ENCODE measurements around the gene HLCS.

Gene HLCS

GRCh38 chr21:36915696-36916245, 50.7 kb downstream of the HLCS start:
- H3K27ac ChIP-seq (ENCODE audit: low read depth, low read length), result no peak overlapping the region
- H3K36me3 ChIP-seq (ENCODE audit: control insufficient read depth in 5 of 5, insufficient read depth in 5 of 5, low read length in 5 of 5), result no peaks in the 10 kb centered on the region

GRCh38 chr21:36915014-36915695, 51.3 kb downstream of the HLCS start:
- Histone ChIP-seq H3K4me3 (ENCODE audit: low read depth in 1 of 5, low read length in 5 of 5) (no peak overlapping the region), H3K27me3 (ENCODE audit: control insufficient read depth in 5 of 5, insufficient read depth in 4 of 5, low read length in 5 of 5) (no peaks in the 10 kb centered on the region), H3K9ac (ENCODE audit: low read length in 5 of 5) (no peak overlapping the region), H3K9me3 (ENCODE audit: control insufficient read depth in 5 of 5, low read length in 5 of 5) (no peaks in the 10 kb centered on the region), H3K4me1 (ENCODE audit: control insufficient read depth in 5 of 5, insufficient read depth in 5 of 5, low read length in 5 of 5) (peaks cover 1 to 24% (median 13%) of the 10 kb centered on the region in 5 donors), H3K36me3 (ENCODE audit: control insufficient read depth in 5 of 5, insufficient read depth in 5 of 5, low read length in 5 of 5) (no peaks in the 10 kb centered on the region), H3K27ac (ENCODE audit: low read depth, low read length) (no peak overlapping the region)

More at GRCh38 chr21:36915696-36916245, 50.7 kb downstream of the HLCS start:
- no peaks in the 10 kb centered on the region for H3K9me3 ChIP-seq (ENCODE audit: control insufficient read depth in 5 of 5, low read length in 5 of 5)
- no peak overlapping the region for H3K9ac ChIP-seq (ENCODE audit: low read length in 5 of 5)
- no peak overlapping the region for H3K4me3 ChIP-seq (ENCODE audit: low read depth in 1 of 5, low read length in 5 of 5)
- peaks cover 0 to 19% (median 9%) of the 10 kb centered on the region in 5 donors for H3K4me1 ChIP-seq (ENCODE audit: control insufficient read depth in 5 of 5, insufficient read depth in 5 of 5, low read length in 5 of 5)
- no peaks in the 10 kb centered on the region for H3K27me3 ChIP-seq (ENCODE audit: control insufficient read depth in 5 of 5, insufficient read depth in 4 of 5, low read length in 5 of 5)

- H3K4me1 ChIP-seq (ENCODE audit: control insufficient read depth in 5 of 5, insufficient read depth in 5 of 5, low read length in 5 of 5), result peaks cover 1 to 24% (median 13%) of the 10 kb centered on the region in 5 donors
- no peak overlapping the region for H3K27ac ChIP-seq (ENCODE audit: low read depth, low read length)
- H3K4me3 ChIP-seq (ENCODE audit: low read depth in 1 of 5, low read length in 5 of 5), result no peak overlapping the region
- H3K9ac ChIP-seq (ENCODE audit: low read length in 5 of 5), result no peak overlapping the region
- no peaks in the 10 kb centered on the region for H3K36me3 ChIP-seq (ENCODE audit: control insufficient read depth in 5 of 5, insufficient read depth in 5 of 5, low read length in 5 of 5)
- H3K9me3 ChIP-seq (ENCODE audit: control insufficient read depth in 5 of 5, low read length in 5 of 5), result no peaks in the 10 kb centered on the region
- no peaks in the 10 kb centered on the region for H3K27me3 ChIP-seq (ENCODE audit: control insufficient read depth in 5 of 5, insufficient read depth in 4 of 5, low read length in 5 of 5)
Measured at GRCh38 chr21:36914244-36915013, 52.0 kb downstream of the HLCS start.

DNA sequence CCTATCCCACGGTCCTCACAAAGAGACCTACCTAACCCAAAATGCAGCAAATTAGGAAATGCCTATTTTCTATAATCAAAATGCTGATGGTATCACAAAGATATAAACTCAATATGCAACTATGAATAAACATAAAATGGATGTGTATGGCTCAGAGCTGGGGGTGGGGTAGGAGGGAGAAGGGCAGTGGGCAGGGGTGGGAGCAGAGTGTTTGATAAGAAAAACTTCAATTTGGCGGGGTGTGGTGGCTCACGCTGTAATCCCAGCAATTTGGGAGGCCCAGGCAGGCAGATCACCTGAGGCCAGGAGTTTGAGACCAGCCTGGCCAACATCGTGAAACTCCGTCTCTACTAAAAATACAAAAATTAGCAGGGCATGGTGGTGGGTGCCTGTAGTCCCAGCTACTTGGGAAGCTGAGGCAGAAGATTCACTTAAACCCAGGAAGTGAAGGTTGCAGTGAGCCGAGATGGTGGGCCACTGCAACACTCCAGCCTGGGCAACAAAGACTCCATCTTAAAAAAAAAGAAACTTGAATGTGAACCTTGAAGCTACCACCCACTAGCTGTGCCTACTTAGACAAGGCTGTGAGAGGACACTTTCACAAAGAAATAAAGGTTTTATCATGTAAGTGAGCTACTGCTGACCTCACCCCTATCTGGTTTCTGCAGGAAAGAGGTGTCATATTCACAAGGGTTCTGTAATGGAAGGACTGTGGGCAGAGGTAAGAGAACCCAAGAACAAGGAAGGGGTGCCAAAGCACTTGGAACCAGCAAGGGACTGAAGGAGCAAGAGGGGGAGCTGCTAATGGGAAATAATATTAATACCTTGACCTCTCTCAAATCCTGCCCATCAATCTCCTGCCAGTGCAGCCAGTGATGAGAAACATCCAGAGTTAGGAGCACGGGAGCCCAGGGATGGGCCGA, 53.0 kb downstream of the HLCS start:
- Histone ChIP-seq H3K4me3 (ENCODE audit: low read depth in 1 of 5, low read length in 5 of 5) (no peak overlapping the region), H3K9me3 (ENCODE audit: control insufficient read depth in 5 of 5, low read length in 5 of 5) (no peaks in the 10 kb centered on the region), H3K9ac (ENCODE audit: low read length in 5 of 5) (no peak overlapping the region), H3K36me3 (ENCODE audit: control insufficient read depth in 5 of 5, insufficient read depth in 5 of 5, low read length in 5 of 5) (no peaks in the 10 kb centered on the region), H3K27me3 (ENCODE audit: control insufficient read depth in 5 of 5, insufficient read depth in 4 of 5, low read length in 5 of 5) (no peaks in the 10 kb centered on the region), H3K4me1 (ENCODE audit: control insufficient read depth in 5 of 5, insufficient read depth in 5 of 5, low read length in 5 of 5) (peaks cover 1 to 22% (median 13%) of the 10 kb centered on the region in 5 donors), H3K27ac (ENCODE audit: low read depth, low read length) (no peak overlapping the region)

DNA sequence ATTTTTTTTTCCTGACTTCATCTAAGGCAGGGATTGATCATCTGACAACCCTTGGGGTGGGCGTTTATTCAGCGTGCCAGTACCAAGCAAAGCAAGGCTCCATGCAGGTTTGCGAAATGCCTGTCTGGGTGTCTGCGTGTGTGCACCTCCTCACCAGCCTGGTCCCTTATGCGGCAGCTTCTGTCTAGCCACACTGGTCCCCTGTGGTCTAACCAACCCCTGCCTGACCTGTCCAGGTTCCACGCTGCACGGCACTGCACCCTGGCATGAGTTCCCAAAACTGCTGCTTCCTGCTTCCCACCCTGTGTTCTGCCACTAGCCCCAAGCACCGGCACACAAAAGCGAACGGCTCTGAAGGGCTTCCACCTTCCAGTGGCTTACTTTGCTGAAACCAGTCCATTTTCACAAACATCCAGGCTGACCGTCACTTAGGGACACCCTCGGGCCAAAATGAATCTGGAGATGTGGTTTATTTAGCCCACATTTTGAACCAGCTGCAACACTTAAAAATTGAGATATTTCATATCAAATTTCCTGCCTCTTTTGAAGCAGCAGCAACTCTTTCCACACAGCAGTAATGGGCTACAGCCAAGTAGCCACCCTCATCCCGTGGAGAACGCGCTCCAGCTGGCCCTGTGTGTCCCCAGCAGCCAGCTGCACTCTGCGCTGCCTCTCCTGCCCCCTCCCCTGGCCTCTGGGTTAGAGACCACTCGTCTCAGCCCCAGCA, 55.7 kb downstream of the HLCS start:
- H3K9ac ChIP-seq (ENCODE audit: low read length in 5 of 5), result no peak overlapping the region
- H3K4me1 ChIP-seq (ENCODE audit: control insufficient read depth in 5 of 5, insufficient read depth in 5 of 5, low read length in 5 of 5), result peaks cover 1 to 9% (median 8%) of the 10 kb centered on the region in 5 donors
- no peak overlapping the region for H3K27ac ChIP-seq (ENCODE audit: low read depth, low read length)
- no peaks in the 10 kb centered on the region for H3K27me3 ChIP-seq (ENCODE audit: control insufficient read depth in 5 of 5, insufficient read depth in 4 of 5, low read length in 5 of 5)
- no peaks in the 10 kb centered on the region for H3K36me3 ChIP-seq (ENCODE audit: control insufficient read depth in 5 of 5, insufficient read depth in 5 of 5, low read length in 5 of 5)
- no peaks in the 10 kb centered on the region for H3K9me3 ChIP-seq (ENCODE audit: control insufficient read depth in 5 of 5, low read length in 5 of 5)
- H3K4me3 ChIP-seq (ENCODE audit: low read depth in 1 of 5, low read length in 5 of 5), result no peak overlapping the region

- Histone ChIP-seq H3K4me3 (ENCODE audit: low read depth in 1 of 5, low read length in 5 of 5) (no peak overlapping the region), H3K27ac (ENCODE audit: low read depth, low read length) (no peak overlapping the region), H3K36me3 (ENCODE audit: control insufficient read depth in 5 of 5, insufficient read depth in 5 of 5, low read length in 5 of 5) (no peaks in the 10 kb centered on the region), H3K9me3 (ENCODE audit: control insufficient read depth in 5 of 5, low read length in 5 of 5) (no peaks in the 10 kb centered on the region), H3K27me3 (ENCODE audit: control insufficient read depth in 5 of 5, insufficient read depth in 4 of 5, low read length in 5 of 5) (no peaks in the 10 kb centered on the region), H3K4me1 (ENCODE audit: control insufficient read depth in 5 of 5, insufficient read depth in 5 of 5, low read length in 5 of 5) (peaks cover 1 to 9% (median 8%) of the 10 kb centered on the region in 5 donors), H3K9ac (ENCODE audit: low read length in 5 of 5) (no peak overlapping the region)
Measured at GRCh38 chr21:36909901-36910561, 56.4 kb downstream of the HLCS start.

- H3K9ac ChIP-seq (ENCODE audit: low read length in 5 of 5), result no peak overlapping the region
- no peaks in the 10 kb centered on the region for H3K27me3 ChIP-seq (ENCODE audit: control insufficient read depth in 5 of 5, insufficient read depth in 4 of 5, low read length in 5 of 5)
- H3K4me3 ChIP-seq (ENCODE audit: low read depth in 1 of 5, low read length in 5 of 5), result no peak overlapping the region
- H3K4me1 ChIP-seq (ENCODE audit: control insufficient read depth in 5 of 5, insufficient read depth in 5 of 5, low read length in 5 of 5), result peaks cover 1 to 9% (median 8%) of the 10 kb centered on the region in 5 donors
- H3K27ac ChIP-seq (ENCODE audit: low read depth, low read length), result no peak overlapping the region
- no peaks in the 10 kb centered on the region for H3K9me3 ChIP-seq (ENCODE audit: control insufficient read depth in 5 of 5, low read length in 5 of 5)
- no peaks in the 10 kb centered on the region for H3K36me3 ChIP-seq (ENCODE audit: control insufficient read depth in 5 of 5, insufficient read depth in 5 of 5, low read length in 5 of 5)
Measured at GRCh38 chr21:36909423-36909822, 57.0 kb downstream of the HLCS start.

DNA sequence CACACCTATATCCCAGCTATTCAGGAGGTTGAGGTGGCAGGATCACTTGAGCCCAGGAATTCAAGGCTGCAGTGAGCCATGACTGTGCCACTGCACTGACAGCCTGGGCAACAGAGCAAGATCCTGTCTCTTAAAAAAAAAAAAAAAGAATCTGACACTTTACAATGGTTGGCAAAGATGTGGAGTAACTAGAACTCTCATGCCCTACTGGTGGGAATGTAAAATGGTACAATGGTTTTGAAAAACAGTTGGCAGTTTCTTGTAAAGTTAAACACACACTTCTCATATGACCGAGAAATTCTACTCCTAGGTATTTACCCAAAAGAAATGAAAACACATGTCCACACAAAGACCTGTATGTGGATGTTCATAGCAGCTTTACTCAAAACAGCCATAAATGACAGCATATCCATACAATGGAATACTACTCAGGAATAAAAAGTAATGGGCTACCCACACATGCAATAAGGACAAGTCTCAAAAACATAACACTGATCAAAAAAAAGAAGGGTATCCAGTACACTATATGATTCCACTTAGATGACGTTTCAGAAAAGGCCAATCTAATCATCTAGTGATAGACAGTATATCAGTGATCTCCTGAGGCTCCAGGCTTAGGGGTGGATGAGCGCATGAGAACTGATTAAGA, 58.1 kb downstream of the HLCS start:
- no peaks in the 10 kb centered on the region for H3K36me3 ChIP-seq (ENCODE audit: control insufficient read depth in 5 of 5, insufficient read depth in 5 of 5, low read length in 5 of 5)
- no peak overlapping the region for H3K4me3 ChIP-seq (ENCODE audit: low read depth in 1 of 5, low read length in 5 of 5)
- no peak overlapping the region for H3K27ac ChIP-seq (ENCODE audit: low read depth, low read length)
- no peaks in the 10 kb centered on the region for H3K27me3 ChIP-seq (ENCODE audit: control insufficient read depth in 5 of 5, insufficient read depth in 4 of 5, low read length in 5 of 5)
- no peak overlapping the region for H3K9ac ChIP-seq (ENCODE audit: low read length in 5 of 5)
- H3K4me1 ChIP-seq (ENCODE audit: control insufficient read depth in 5 of 5, insufficient read depth in 5 of 5, low read length in 5 of 5), result peaks cover 1 to 9% (median 8%) of the 10 kb centered on the region in 5 donors
- no peaks in the 10 kb centered on the region for H3K9me3 ChIP-seq (ENCODE audit: control insufficient read depth in 5 of 5, low read length in 5 of 5)
